SU-DHL-6 (cell line): ENCODE data around the gene OR51S1.
"Not testable (repeated sequence)": the region's sequence is repeated elsewhere in the genome, so short reads cannot be mapped to it uniquely, and the experiment has no call there.

Experiments
- H2AFZ ChIP-seq: fragments of 200-600 bp; sonication (generic); 2 replicates; pipeline ENCODE4 v1.6.1; 2014; ENCODE audit warnings: low read depth, mild to moderate bottlenecking, moderate library complexity, mixed read lengths, antibody characterized with exemption, low read length; ENCODE audit not compliant: severe bottlenecking
- H3F3A ChIP-seq: fragments of 200-600 bp; shearing (Covaris generic); 2 replicates; pipeline ENCODE4 v1.6.0; 2016; ENCODE audit warnings: antibody characterized with exemption, mild to moderate bottlenecking; ENCODE audit not compliant: insufficient read depth
- H3K27ac ChIP-seq: fragments of 200-600 bp; sonication (generic); 2 replicates; pipeline ENCODE4 v1.5.1; 2016; ENCODE audit warnings: low read depth, mild to moderate bottlenecking, low read length, moderate library complexity, mixed read lengths
- H3K27me3 ChIP-seq: fragments of 200-600 bp; sonication (generic), shearing (Covaris generic); 2 replicates; pipeline ENCODE4 v1.6.0; 2014; ENCODE audit warnings: mild to moderate bottlenecking, low read length
- H3K36me3 ChIP-seq: fragments of 200-600 bp; sonication (generic); 2 replicates; pipeline ENCODE4 v1.6.1; 2014; ENCODE audit warnings: mild to moderate bottlenecking, low read length, mixed read lengths
- H3K4me2 ChIP-seq: fragments of 300-600, 200-600 bp; shearing (Covaris generic), sonication (generic); 2 replicates; pipeline ENCODE4 v1.6.0; 2014; ENCODE audit warnings: low read length, low read depth, mild to moderate bottlenecking; ENCODE audit not compliant: poor library complexity, severe bottlenecking
- H3K4me3 ChIP-seq: fragments of 200-600 bp; sonication (generic); 2 replicates; pipeline ENCODE4 v1.5.1; 2014; ENCODE audit warnings: antibody characterized with exemption, low read length, mild to moderate bottlenecking, mixed read lengths; ENCODE audit not compliant: insufficient read depth, poor library complexity, severe bottlenecking
- H3K79me2 ChIP-seq: fragments of 200-600 bp; sonication (generic); 2 replicates; pipeline ENCODE4 v1.6.1; 2014; ENCODE audit warnings: mild to moderate bottlenecking, low read length, moderate library complexity; ENCODE audit not compliant: insufficient read depth
- H3K9ac ChIP-seq: fragments of 200-600 bp; sonication (generic); 2 replicates; pipeline ENCODE4 v1.7.0; 2014; ENCODE audit warnings: mild to moderate bottlenecking, low read length
- H3K9me2 ChIP-seq: fragments of 200-600 bp; sonication (generic); replicated peaks from 2 replicates; pipeline ENCODE4 v1.6.1; 2014; ENCODE audit warnings: low read length; ENCODE audit not compliant: insufficient read depth
- H3K9me3 ChIP-seq: fragments of 200-600 bp; sonication (generic); 2 replicates; pipeline ENCODE4 v1.6.1; 2014; ENCODE audit warnings: low read length, mixed read lengths; ENCODE audit not compliant: insufficient read depth
- H4K20me1 ChIP-seq: fragments of 200-600 bp; sonication (generic); 2 replicates; pipeline ENCODE4 v1.6.1; 2014; ENCODE audit warnings: low read depth, mild to moderate bottlenecking, antibody characterized with exemption, low read length, moderate library complexity, mixed read lengths
- EZH2phosphoT487 ChIP-seq: fragments of 200-600 bp; sonication (generic), shearing (Covaris generic); conservative IDR thresholded peaks from 2 replicates; pipeline ENCODE4 v1.6.1; 2018; ENCODE audit warnings: mild to moderate bottlenecking, antibody characterized with exemption, low read length, moderate library complexity, mixed read lengths
- TF ChIP-seq, protein P1 (sequence below): fragments of 200-600 bp; sonication (generic); IDR thresholded peaks from one replicate; pipeline ENCODE4 v1.5.1; 2017; ENCODE audit warnings: antibody characterized with exemption, mild to moderate bottlenecking, low read length, moderate library complexity; ENCODE audit not compliant: insufficient read depth, poor library complexity, severe bottlenecking

Gene OR51S1

DNA sequence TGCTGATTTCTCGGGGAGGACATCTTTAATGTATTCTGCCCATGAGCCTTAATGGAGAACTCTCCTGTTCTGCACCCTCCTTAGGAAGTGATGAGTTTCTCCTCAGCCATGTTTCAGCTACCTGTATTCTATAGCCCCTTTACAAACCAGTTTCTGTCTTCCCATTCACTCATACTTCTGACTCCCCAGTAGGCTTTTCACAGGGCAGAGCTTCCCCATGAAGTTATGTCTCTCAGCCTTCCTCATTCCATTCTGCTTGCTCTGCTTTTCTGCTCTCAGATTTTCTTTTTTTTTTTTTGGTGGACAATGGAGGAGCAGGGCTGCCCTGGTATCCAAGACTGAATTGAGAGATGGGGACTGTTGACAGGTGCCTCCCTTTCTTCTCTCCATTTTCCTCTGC, 40.5 kb downstream of the OR51S1 start:
- no peaks in the 10 kb centered on the region for H3K36me3 ChIP-seq
- no peaks in the 10 kb centered on the region for H4K20me1 ChIP-seq
- H3K4me2 ChIP-seq = no peak overlapping the region
- no peak overlapping the region for H2AFZ ChIP-seq
- no peak overlapping the region for H3K4me3 ChIP-seq
- H3K9ac ChIP-seq = no peak overlapping the region
- no peaks in the 10 kb centered on the region for H3K9me2 ChIP-seq
- no peaks in the 10 kb centered on the region for H3F3A ChIP-seq
- no peak overlapping the region for H3K27ac ChIP-seq
- H3K27me3 ChIP-seq = no peaks in the 10 kb centered on the region
- TF ChIP-seq, protein P1, sequence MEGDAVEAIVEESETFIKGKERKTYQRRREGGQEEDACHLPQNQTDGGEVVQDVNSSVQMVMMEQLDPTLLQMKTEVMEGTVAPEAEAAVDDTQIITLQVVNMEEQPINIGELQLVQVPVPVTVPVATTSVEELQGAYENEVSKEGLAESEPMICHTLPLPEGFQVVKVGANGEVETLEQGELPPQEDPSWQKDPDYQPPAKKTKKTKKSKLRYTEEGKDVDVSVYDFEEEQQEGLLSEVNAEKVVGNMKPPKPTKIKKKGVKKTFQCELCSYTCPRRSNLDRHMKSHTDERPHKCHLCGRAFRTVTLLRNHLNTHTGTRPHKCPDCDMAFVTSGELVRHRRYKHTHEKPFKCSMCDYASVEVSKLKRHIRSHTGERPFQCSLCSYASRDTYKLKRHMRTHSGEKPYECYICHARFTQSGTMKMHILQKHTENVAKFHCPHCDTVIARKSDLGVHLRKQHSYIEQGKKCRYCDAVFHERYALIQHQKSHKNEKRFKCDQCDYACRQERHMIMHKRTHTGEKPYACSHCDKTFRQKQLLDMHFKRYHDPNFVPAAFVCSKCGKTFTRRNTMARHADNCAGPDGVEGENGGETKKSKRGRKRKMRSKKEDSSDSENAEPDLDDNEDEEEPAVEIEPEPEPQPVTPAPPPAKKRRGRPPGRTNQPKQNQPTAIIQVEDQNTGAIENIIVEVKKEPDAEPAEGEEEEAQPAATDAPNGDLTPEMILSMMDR = no peak
- TF ChIP-seq EZH2phosphoT487 = no peak
- H3K9me3 ChIP-seq = no peaks in the 10 kb centered on the region
- no peaks in the 10 kb centered on the region for H3K79me2 ChIP-seq

DNA sequence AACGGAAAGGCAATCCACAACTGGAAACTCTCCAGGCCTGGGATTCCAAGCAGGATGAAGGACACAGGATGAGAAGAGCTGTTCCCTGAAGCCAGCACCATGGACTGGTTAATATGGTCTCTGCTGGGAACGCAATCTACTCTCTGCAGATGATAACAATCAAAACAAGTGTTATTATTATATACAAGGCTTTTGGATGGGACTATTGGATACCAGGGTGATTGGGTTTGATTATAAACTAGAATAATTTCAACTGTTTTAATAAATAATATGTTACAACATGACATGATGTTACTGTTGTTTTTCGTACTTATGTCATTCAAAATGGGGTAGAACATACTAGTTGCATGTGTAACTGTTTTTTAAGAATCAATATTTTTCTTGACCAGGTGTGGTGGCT, 44.7 kb downstream of the OR51S1 start, which contains the start of gene OR52R1:
OR52R1 (minus strand) TSS at position 101 of the 400 bp plus-strand sequence; CDS start at position 101, 0 bp downstream.
- H3K9ac ChIP-seq = no peak within 1 kb of the TSS
- TF ChIP-seq, protein P1 = no peak
- TF ChIP-seq EZH2phosphoT487 = no peak
- H3K4me3 ChIP-seq = no peak within 1 kb of the TSS
- H3K79me2 ChIP-seq = no peaks in the 10 kb centered on the region
- no peaks in the 10 kb centered on the region for H4K20me1 ChIP-seq
- H2AFZ ChIP-seq = no peak within 1 kb of the TSS
- no peaks in the 10 kb centered on the region for H3K9me2 ChIP-seq
- H3K9me3 ChIP-seq = no peaks in the 10 kb centered on the region
- no peaks in the 10 kb centered on the region for H3K36me3 ChIP-seq
- H3K27ac ChIP-seq = no peak within 1 kb of the TSS
- no peaks in the 10 kb centered on the region for H3F3A ChIP-seq
- H3K4me2 ChIP-seq = no peak within 1 kb of the TSS
- H3K27me3 ChIP-seq = no peaks in the 10 kb centered on the region

DNA sequence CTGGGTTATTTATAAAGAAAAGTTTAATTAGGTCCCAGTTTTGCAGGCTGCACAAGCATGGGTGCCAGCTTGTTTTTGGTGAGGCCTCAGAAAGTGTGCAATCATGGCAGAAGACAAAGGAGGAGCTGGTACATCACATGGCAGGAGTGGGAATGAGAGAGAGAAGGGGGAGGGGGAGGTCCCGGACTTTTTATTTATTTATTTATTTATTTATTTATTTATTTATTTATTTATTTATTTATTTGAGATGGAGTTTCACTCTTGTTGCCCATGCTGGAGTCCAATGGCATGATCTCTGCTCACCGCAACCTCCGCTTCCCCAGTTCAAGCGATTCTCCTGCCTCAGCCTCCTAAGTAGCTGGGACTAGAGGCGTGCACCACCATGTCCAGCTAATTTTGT, 47.7 kb downstream of the OR51S1 start:
- H3K27me3 ChIP-seq, H3K36me3 ChIP-seq, H3K9ac ChIP-seq, H3F3A ChIP-seq, H3K4me3 ChIP-seq, H4K20me1 ChIP-seq, H3K79me2 ChIP-seq, H3K9me3 ChIP-seq, H3K27ac ChIP-seq, H2AFZ ChIP-seq, H3K4me2 ChIP-seq, H3K9me2 ChIP-seq: not testable (repeated sequence)

DNA sequence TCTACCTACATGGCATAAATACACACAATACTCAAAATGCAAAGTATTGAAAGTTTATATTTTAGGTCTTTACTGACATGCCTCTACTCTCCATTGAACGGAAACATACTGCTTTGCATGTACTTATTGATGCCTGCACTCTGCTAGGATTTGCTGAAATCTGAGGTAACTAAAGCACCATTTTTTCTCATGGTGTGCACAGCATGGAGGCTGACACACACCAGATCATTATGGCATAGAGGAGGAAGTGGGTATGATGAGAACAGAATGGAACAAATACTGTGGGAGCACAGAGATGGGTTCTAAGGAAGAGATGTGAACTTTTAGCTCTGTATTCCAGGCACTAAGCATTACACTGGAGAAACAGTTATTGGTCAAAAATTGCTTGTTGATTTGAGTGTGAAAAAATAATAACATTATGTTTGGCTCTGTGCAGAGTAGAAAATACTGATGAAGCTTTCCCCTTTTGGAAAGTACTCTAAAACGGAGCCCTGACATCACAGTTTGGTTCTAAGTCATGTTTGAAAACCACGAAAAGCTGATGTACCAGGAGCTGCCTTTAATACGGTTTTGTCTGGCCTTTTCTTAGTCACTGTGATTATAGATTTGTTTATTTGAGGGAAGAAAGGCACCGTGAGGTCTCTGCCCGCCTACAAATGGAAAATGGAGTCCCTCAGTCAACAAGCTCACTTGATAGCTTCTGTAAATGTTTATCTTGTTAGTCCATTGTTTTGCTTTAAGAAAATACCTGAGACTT, 50.4 kb downstream of the OR51S1 start:
- Histone ChIP-seq H3K27ac (no peak overlapping the region), H3K9ac (no peak overlapping the region), H3K36me3 (no peaks in the 10 kb centered on the region), H3K9me2 (no peaks in the 10 kb centered on the region), H3K9me3 (no peaks in the 10 kb centered on the region), H3F3A (no peaks in the 10 kb centered on the region), H2AFZ (no peak overlapping the region), H3K4me3 (no peak overlapping the region), H4K20me1 (no peaks in the 10 kb centered on the region), H3K27me3 (no peaks in the 10 kb centered on the region), H3K4me2 (no peak overlapping the region), H3K79me2 (no peaks in the 10 kb centered on the region)
- TF ChIP-seq, protein P1 = no peak
- TF ChIP-seq EZH2phosphoT487 = no peak
